Measurements from ENCODE around the gene ZBTB44.

ZBTB44 gene

DNA sequence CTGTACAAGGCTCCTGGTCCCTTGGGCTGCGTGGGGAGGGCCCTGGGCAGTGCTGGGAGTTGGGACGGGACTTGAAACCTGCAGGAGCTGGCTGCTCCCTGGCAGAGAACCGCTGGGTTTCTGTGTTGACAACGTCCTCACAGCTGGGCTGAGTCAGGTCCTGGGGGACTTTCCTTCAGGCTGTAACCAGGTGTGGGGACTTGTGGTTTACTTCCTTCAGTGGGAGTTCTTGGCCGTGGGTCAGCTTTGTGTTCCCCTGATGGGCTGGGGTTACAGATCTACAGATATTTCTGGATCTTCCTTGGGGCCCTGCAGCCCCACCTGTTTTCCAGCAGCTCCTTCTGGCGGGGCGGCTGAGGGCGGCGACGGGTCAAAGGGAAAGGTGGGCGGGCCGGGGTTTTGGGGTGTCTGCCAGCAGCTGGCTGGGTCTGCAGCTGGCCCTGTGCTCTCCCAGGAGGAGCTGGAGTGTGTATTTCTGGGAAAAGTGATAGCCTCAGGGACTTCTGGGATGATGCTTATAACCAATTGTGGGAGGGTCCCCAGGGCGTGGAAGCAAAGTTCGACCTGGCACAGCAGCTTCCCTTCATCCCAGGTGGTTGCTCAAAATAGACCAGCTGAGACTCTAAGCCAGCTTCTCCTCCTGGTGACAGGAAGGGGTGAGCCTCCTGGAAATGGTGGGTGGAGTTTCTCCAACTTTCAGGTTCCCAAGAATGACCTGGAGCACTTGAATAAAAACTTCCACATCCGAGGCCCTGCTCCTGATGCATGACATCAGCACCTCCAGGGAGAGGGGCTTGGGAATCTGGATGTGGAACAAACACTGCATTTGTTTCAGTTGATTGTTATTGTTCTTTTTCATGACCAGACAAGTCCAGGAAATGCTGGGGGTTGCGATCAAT lies 136.0 kb downstream of the ZBTB44 start:
- no peak for DNase-seq (ENCODE audit: low read depth in 3 of 3)

DNA sequence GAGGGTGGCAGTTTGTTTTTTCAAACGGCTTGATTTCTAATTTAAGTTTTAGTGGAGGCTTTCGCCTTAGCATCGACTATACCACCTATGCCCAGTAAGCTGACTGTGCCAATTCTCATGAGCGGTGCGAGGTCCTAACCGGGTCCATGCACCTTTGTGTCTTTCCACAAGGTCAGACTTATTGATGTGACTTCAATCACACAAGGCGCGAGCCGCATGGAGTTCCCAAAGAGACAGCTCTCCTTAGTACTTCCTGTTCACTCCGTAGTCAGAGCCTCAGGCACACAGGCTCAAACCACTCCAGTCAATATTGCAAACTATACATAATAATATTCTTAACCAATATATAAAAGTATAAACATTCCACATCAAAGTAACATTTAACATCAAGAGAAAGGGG lies 136.9 kb downstream of the ZBTB44 start:
- DNase-seq (ENCODE audit: low read depth in 3 of 3), result no peak
